Embryonic facial prominence (tissue), 1 donor: Measurements from ENCODE around the gene ANKRD40.
A peak's percentile ranks its signal among the peaks of the same experiment; 100 is the strongest.
"Not testable (repeated sequence)": the region's sequence is repeated elsewhere in the genome, so short reads cannot be mapped to it uniquely, and the experiment has no call there.

Experiments
- DNase-seq: peaks from one replicate; pipeline ENCODE4 v3.0.0-alpha.2; 2016; ENCODE audit errors: extremely low spot score

Gene ANKRD40

GRCh38 chr17:50686494-50687199, 21.1 kb downstream of the ANKRD40 start:
- no peak for DNase-seq

DNA sequence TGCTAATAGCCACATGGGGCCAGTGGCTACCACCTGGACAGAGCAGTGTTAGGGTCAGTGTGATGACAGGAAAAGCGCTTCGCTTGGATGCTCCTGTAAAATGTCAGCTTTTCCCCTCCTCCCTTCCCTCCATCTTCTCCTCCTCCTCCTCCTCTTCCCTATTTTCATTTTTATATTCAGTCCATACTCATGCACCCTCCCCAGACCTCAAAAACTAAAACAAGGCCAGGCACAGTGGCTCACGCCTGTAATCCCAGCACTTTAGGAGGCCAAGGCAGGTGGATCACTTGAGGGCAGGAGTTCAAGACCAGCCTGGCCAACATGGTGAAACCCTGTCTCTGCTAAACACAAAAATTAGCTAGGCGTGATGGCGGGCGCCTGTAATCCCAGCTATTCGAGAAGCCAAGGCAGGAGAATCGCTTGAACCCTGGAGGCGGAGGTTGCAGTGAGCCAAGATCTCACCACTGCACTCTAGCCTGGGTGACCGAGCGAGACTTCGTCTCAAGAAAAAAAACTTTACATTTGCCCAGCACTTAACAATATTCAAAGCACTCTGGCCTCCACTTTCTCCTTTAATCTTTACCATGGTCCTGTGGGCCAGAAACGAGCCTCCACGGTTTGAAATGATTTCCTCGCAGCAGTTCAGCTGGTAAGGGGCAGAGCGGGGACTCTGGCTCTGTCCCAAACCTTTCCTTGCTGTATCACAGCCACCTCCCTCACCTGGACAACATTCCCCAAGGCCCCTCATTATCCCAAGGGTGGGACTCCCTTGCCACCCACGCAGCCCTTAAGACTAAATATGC, 21.8 kb downstream of the ANKRD40 start:
- no peak for DNase-seq

- no peak for DNase-seq
Measured at GRCh38 chr17:50685334-50685665, 22.4 kb downstream of the ANKRD40 start.

DNA sequence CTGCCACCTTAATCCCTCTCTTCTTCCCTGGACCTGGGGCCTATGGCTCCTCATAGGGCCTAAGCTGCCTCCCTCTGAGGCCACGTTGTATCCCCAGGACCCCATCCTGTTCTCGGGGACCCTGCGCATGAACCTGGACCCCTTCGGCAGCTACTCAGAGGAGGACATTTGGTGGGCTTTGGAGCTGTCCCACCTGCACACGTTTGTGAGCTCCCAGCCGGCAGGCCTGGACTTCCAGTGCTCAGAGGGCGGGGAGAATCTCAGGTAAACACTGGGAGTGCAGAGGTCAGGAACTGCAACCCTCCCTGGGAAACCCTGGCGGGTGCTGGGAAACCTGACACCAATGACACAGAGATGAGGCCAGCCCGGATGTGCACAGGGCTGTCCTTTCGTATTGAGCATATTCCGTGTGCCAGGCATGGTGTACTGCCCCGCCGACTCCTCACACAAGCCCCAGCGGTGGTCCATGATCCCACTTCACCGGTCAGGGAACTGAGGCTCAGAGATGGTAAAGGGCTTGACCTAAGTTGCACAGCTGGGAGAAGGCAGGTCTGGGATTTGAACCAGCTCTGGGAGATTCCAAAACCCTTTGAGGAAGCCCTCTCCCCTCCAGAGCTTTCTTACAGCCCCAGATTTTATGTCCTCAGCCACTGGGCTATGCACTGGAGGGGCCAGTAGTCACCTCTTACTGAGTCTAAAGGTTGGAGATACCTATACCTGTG, 22.9 kb downstream of the ANKRD40 start:
- DNase-seq: no peak

- DNase-seq: no peak
Measured at GRCh38 chr17:50684288-50684611, 23.5 kb downstream of the ANKRD40 start.

DNA sequence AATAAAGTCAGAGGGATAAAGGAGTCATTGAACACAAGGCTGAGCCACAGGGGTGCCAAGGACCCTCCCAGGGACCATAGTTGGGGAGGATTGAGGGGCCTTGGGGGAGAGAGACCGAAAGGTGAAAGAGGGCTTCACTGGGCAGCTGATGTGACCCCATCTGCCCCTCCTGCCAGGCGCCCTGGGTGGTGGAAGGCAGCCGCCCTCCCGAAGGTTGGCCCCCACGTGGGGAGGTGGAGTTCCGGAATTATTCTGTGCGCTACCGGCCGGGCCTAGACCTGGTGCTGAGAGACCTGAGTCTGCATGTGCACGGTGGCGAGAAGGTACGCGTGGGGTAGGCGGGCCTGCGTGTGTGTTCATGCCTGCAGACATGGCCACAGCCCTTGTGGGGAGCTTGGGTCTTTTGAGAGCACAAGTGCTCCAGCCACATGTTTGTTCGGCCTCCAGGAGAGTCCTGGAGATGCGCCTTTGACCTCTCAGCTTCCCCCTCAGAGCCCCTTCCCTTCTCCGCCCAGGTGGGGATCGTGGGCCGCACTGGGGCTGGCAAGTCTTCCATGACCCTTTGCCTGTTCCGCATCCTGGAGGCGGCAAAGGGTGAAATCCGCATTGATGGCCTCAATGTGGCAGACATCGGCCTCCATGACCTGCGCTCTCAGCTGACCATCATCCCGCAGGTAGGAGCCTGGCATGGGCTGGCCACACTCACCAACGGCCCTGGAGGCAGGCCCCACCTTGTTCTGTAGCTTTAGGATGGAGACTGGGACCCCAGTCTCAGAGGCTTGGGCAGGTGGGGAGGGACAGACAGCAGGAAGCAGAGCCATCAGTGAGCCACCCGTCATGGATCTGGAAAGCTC, 24.1 kb downstream of the ANKRD40 start:
- no peak for DNase-seq

DNA sequence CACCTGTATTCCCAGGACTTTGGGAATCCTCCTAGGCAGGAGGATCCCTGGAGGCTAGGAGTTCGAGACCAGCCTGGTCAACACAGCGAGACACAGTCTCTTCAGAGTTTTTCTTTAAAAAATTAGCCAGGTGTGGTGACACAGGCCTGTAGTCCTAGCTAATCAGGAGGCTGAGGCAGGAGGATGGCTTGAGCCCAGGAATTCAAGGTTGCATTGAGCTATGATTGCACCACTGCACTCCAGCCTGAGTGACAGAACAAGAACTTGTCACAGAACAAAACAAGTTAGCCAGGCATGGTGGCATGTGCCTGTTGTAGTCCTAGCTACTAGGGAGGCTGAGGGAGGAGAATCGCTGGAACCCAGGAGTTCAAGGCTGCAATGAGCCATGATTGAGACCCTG, 24.8 kb downstream of the ANKRD40 start:
- DNase-seq: no peak

- no peak for DNase-seq
Measured at GRCh38 chr17:50682441-50682840, 25.3 kb downstream of the ANKRD40 start.

GRCh38 chr17:50681263-50682200, 26.2 kb downstream of the ANKRD40 start:
- DNase-seq: peak; percentile 60

- DNase-seq: not testable (repeated sequence)
Measured at GRCh38 chr17:50680543-50681262, 27.0 kb downstream of the ANKRD40 start.

DNA sequence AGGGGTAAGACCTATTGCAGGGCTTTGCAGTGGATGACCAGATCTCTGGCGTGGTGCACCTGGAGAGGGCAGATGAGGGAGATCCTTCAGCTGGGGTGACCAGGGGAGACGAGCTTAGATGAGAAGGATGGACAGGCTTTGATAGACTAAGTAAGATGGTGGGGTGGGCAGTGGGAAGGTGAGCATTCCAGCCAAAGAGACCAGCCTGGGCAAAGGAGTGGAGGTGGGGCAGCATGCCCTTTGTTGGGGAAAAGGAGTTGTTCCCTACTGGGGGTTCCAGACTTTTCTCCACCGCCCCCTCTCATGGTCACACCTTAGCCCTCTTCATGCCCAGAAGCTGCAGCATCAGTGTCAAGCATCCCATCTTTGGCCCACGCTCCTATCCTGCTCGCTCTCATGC, 27.6 kb downstream of the ANKRD40 start:
- no peak for DNase-seq

- no peak for DNase-seq
Measured at GRCh38 chr17:50679008-50679544, 28.6 kb downstream of the ANKRD40 start.

DNA sequence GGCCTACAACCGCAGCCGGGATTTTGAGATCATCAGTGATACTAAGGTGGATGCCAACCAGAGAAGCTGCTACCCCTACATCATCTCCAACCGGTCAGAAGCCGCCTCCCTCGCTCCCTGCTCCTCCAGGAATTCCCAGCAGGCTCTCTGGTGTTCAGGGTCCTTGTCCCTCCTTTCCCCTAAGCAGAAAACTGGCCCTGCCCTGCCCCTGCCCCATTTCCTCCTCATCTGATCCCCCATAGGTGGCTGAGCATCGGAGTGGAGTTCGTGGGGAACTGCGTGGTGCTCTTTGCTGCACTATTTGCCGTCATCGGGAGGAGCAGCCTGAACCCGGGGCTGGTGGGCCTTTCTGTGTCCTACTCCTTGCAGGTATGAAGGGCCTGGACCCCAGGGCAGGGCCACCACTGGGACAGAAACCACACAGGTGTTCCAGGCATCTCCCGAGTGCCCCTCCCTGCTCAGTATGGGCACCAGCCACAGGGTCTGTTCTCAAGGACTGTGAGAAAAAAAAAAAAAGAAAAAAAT, 29.8 kb downstream of the ANKRD40 start:
- no peak for DNase-seq

DNA sequence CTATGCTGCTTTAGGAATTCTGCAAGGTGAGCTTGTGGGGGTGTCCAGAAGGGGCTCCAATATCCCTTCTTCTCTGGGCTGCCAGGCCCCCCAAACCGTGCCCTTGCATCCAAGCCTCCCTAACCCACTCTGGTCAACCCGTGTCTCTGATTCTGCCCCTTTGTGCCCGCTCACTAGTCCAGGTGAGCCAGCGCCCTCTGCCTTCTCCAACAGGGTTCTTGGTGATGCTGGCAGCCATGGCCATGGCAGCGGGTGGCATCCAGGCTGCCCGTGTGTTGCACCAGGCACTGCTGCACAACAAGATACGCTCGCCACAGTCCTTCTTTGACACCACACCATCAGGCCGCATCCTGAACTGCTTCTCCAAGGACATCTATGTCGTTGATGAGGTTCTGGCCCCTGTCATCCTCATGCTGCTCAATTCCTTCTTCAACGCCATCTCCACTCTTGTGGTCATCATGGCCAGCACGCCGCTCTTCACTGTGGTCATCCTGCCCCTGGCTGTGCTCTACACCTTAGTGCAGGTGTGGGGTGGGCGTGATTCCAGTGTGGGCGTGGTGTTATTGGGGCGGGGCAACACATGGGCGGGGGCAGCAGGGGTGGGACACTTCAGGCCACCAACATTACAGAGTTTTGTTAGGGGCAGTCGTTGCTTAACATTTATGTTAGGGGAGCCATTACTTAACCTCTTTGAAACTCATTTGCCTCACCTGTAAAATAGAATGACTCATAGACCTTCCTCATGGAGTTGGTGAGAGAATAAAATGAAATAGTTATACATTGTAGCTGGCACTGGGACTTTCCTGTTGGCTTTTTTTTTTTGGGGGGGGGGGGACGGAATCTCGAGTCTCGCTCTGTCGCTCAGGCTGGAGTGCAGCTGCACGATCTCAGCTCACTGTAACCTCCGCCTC, 31.4 kb downstream of the ANKRD40 start:
- no peak for DNase-seq

DNA sequence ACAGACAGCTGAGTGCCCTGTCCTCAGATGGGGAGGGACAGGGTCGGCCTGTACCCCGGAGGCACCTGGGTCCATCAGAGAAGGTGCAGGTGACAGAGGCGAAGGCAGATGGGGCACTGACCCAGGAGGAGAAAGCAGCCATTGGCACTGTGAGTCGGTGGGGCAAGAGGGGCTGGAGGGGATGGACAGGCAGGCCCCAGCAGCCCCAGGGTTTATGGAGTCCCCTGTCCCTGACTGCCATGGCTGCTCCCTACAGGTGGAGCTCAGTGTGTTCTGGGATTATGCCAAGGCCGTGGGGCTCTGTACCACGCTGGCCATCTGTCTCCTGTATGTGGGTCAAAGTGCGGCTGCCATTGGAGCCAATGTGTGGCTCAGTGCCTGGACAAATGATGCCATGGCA, 32.1 kb downstream of the ANKRD40 start:
- DNase-seq: no peak

DNA sequence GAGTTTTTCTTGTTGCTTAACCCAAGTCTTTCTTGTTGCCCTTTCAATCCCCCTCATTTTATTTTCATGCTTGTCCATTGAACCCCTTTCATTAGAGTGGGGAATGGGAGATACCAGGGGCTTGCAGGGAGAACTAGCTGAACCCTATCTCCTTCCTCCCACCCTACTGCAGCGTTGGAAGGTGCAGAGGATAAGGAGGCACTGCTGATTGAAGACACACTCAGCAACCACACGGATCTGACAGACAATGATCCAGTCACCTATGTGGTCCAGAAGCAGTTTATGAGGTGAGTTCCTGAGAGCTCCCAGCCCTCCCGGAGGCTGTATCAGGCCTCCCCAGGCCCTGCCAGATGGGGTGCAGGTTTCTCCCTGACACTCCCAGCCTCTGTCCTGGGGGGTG, 32.5 kb downstream of the ANKRD40 start:
- no peak for DNase-seq

DNA sequence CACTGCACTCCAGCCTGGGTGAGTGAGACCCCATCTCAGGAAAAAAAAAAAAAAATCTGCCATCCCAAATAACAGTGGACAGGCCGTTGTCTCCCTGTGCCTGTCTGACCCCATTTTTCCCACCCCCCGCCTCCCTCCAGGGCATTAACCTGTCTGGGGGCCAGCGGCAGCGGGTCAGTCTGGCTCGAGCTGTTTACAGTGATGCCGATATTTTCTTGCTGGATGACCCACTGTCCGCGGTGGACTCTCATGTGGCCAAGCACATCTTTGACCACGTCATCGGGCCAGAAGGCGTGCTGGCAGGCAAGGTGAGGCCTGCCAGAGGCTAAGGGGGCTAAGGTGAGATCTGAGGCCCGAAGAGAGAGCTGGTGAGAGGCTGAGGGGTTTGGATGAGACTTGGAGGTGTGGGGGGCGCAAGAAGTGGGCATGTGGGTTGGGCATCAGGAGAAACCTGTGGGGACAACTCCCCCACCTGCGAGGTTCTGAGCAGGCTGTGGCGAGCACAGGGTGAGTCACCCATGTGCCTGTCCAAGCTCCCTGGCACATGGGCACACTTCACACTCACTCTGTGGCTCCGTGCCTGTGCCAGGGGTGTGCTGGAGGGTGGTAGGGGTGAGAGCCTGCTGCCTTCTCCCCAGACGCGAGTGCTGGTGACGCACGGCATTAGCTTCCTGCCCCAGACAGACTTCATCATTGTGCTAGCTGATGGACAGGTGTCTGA, 34.7 kb downstream of the ANKRD40 start:
- DNase-seq: no peak

GRCh38 chr17:50672071-50672470, 35.6 kb downstream of the ANKRD40 start:
- no peak for DNase-seq
